H1 (cell line): ENCODE data around the gene OSBPL6. TPM values are rescaled to one million over a fixed set of nuclear protein-coding genes. Genes with fewer than 3 reads are reported as not detected.

ENCODE experiments used
- CTCF ChIA-PET: fragments of 300-600 bp; sonication (Branson Sonifier 250); formaldehyde crosslinking; loops from one replicate; lab custom pipeline; 2021; ENCODE audit not compliant: partially characterized antibody; lab: Charles Lee
- POLR2A ChIA-PET: fragments of 300-600 bp; sonication (Branson Sonifier 250); formaldehyde crosslinking; loops from one replicate; lab custom pipeline; 2021; ENCODE audit warnings: inconsistent platforms; ENCODE audit not compliant: partially characterized antibody; lab: Charles Lee
- DNase-seq, 2 experiments: peaks; one replicate each; pipeline versions ENCODE4 v3.0.0 to v3.0.0-alpha.2; 2010 to 2022; ENCODE audit warnings: low spot score in 2 of 2, low read depth in 1 of 2, mixed read lengths in 1 of 2
- FAIRE-seq: peaks from 2 replicates; lab custom pipeline; 2011; peaks lifted over from hg19 to GRCh38; lab: Jason Lieb, UNC
- H2AFZ ChIP-seq: 2 replicates; pipeline ENCODE4 v1.8.1; 2012; ENCODE audit warnings: low read length, inconsistent platforms
- H2AK5ac ChIP-seq: 2 replicates; pipeline ENCODE4 v1.6.1; 2013; ENCODE audit warnings: low read depth, low read length
- H2BK120ac ChIP-seq: replicated peaks from 2 replicates; pipeline ENCODE3; 2013; ENCODE audit warnings: low read depth, low read length, inconsistent platforms
- H2BK12ac ChIP-seq: 2 replicates; pipeline ENCODE4 v1.6.1; 2013; ENCODE audit warnings: low read depth, low read length
- H2BK15ac ChIP-seq: 2 replicates; pipeline ENCODE4 v1.6.1; 2013; ENCODE audit warnings: low read length
- H2BK20ac ChIP-seq: 2 replicates; pipeline ENCODE4 v1.6.1; 2013; ENCODE audit warnings: low read length
- H2BK5ac ChIP-seq: 2 replicates; pipeline ENCODE4 v1.6.1; 2013; ENCODE audit warnings: low read depth, low read length
- H3K14ac ChIP-seq: 2 replicates; pipeline ENCODE4 v1.6.1; 2013; ENCODE audit warnings: inconsistent platforms; ENCODE audit not compliant: insufficient read length
- H3K18ac ChIP-seq: 2 replicates; pipeline ENCODE4 v1.6.1; 2013; ENCODE audit warnings: low read length; ENCODE audit errors: extremely low read depth
- H3K23ac ChIP-seq: 2 replicates; pipeline ENCODE4 v1.6.1; 2013; ENCODE audit warnings: inconsistent platforms; ENCODE audit not compliant: insufficient read length
- H3K23me2 ChIP-seq: 2 replicates; pipeline ENCODE4 v1.6.1; 2013; ENCODE audit warnings: low read depth, low read length
- H3K27ac ChIP-seq: 2 replicates; pipeline ENCODE4 v1.6.1; 2011; ENCODE audit warnings: low read depth, low read length, inconsistent platforms
- H3K27me3 ChIP-seq, 4 experiments: replicated peaks in 1 of 4; 1 replicate in 1 of 4; 2 replicates in 3 of 4; pipeline versions ENCODE4 v1.6.1 to v1.8.1; 2011 to 2013; ENCODE audit warnings: low read length in 3 of 4, mild to moderate bottlenecking in 3 of 4, inconsistent platforms in 2 of 4, mixed read lengths in 2 of 4, moderate library complexity in 1 of 4; ENCODE audit not compliant: control insufficient read depth in 3 of 4, insufficient read depth in 3 of 4; ENCODE audit errors: extremely low read depth in 1 of 4
- H3K36me3 ChIP-seq, 4 experiments: 2 replicates each; pipeline versions ENCODE4 v1.6.1 to v1.8.1; 2011 to 2013; ENCODE audit warnings: mild to moderate bottlenecking in 4 of 4, low read length in 3 of 4, moderate library complexity in 2 of 4, control low read depth in 1 of 4, inconsistent platforms in 1 of 4; ENCODE audit not compliant: insufficient read depth in 4 of 4, control insufficient read depth in 2 of 4
- H3K4ac ChIP-seq: replicated peaks from 2 replicates; pipeline ENCODE3; 2013; ENCODE audit warnings: low read length, low read depth, mixed read lengths, inconsistent platforms; ENCODE audit not compliant: insufficient read length
- H3K4me1 ChIP-seq, 4 experiments: replicated peaks in 1 of 4; 1 replicate in 1 of 4; 2 replicates in 3 of 4; pipeline versions ENCODE4 v1.6.1 to v1.8.1; 2011 to 2013; ENCODE audit warnings: low read length in 3 of 4, inconsistent platforms in 2 of 4, mixed read lengths in 1 of 4; ENCODE audit not compliant: insufficient read depth in 4 of 4, control insufficient read depth in 3 of 4
- H3K4me2 ChIP-seq, 2 experiments: 2 replicates each; pipeline versions ENCODE4 v1.6.1 to v1.8.1; 2011 to 2013; ENCODE audit warnings: low read depth in 2 of 2, low read length in 2 of 2, control low read depth in 1 of 2, inconsistent platforms in 1 of 2, mild to moderate bottlenecking in 1 of 2; ENCODE audit not compliant: insufficient read depth in 1 of 2
- H3K4me3 ChIP-seq, 4 experiments: fragments of 200-600, 300-600 bp in 1 of 4; sonication (generic), shearing (Covaris generic), sonication (Bioruptor Twin) in 1 of 4; 2 replicates each; pipeline versions ENCODE4 v1.5.1 to v1.8.1; 2011 to 2016; ENCODE audit warnings: low read length in 4 of 4, low read depth in 3 of 4, control low read depth in 2 of 4, inconsistent platforms in 2 of 4, mild to moderate bottlenecking in 2 of 4, mixed read lengths in 1 of 4, moderate library complexity in 1 of 4; ENCODE audit not compliant: insufficient read depth in 2 of 4; ENCODE audit errors: extremely low read depth in 1 of 4
- H3K56ac ChIP-seq: replicated peaks from 2 replicates; pipeline ENCODE3; 2013; ENCODE audit warnings: low read depth, mild to moderate bottlenecking, mixed read lengths, low read length, inconsistent platforms; ENCODE audit not compliant: insufficient read length
- H3K79me1 ChIP-seq: 2 replicates; pipeline ENCODE4 v1.6.1; 2013; ENCODE audit warnings: low read depth, low read length, control low read depth
- H3K79me2 ChIP-seq, 2 experiments: 2 replicates each; pipeline versions ENCODE4 v1.6.1 to v1.8.1; 2012 to 2013; ENCODE audit warnings: low read length in 2 of 2, mild to moderate bottlenecking in 2 of 2, inconsistent platforms in 1 of 2; ENCODE audit not compliant: insufficient read depth in 2 of 2, control insufficient read depth in 1 of 2
- H3K9ac ChIP-seq, 4 experiments: replicated peaks in 1 of 4; 1 replicate in 1 of 4; 2 replicates in 3 of 4; pipeline versions ENCODE4 v1.6.1 to v1.8.1; 2011 to 2013; ENCODE audit warnings: low read depth in 3 of 4, low read length in 3 of 4, control low read depth in 2 of 4, mild to moderate bottlenecking in 2 of 4, moderate library complexity in 2 of 4, inconsistent platforms in 1 of 4; ENCODE audit errors: extremely low read depth in 1 of 4
- H3K9me3 ChIP-seq, 2 experiments: 2 replicates each; pipeline versions ENCODE4 v1.6.1 to v1.8.1; 2012 to 2013; ENCODE audit warnings: mild to moderate bottlenecking in 2 of 2, moderate library complexity in 2 of 2, control low read depth in 1 of 2, inconsistent platforms in 1 of 2, low read depth in 1 of 2, low read length in 1 of 2, mixed read lengths in 1 of 2; ENCODE audit not compliant: insufficient read depth in 2 of 2
- H4K20me1 ChIP-seq, 2 experiments: replicated peaks in 1 of 2; 2 replicates each; pipeline versions ENCODE3 to v1.8.1; 2011 to 2013; ENCODE audit warnings: inconsistent platforms in 2 of 2, low read length in 2 of 2, mild to moderate bottlenecking in 1 of 2; ENCODE audit not compliant: insufficient read depth in 2 of 2, control insufficient read depth in 1 of 2
- H4K5ac ChIP-seq: 2 replicates; pipeline ENCODE4 v1.6.1; 2013; ENCODE audit warnings: low read length, low read depth, mixed read lengths, inconsistent platforms; ENCODE audit not compliant: insufficient read length
- H4K8ac ChIP-seq: 2 replicates; pipeline ENCODE4 v1.8.0; 2013; ENCODE audit warnings: mild to moderate bottlenecking, moderate library complexity, low read length, inconsistent platforms; ENCODE audit not compliant: insufficient read depth; ENCODE audit errors: extremely low read depth
- H4K91ac ChIP-seq: replicated peaks from 2 replicates; pipeline ENCODE3; 2013; ENCODE audit warnings: low read length, mixed read lengths, inconsistent platforms; ENCODE audit not compliant: insufficient read length
- ATF2 ChIP-seq: IDR thresholded peaks from 2 replicates; pipeline ENCODE4 v1.6.1; 2012; ENCODE audit warnings: low read length, inconsistent platforms
- BACH1 ChIP-seq: IDR thresholded peaks from 2 replicates; pipeline ENCODE4 v1.6.1; 2012; ENCODE audit warnings: low read length, improper control_type of control experiment
- CEBPB ChIP-seq: IDR thresholded peaks from 2 replicates; pipeline ENCODE4 v1.6.1; 2012; ENCODE audit warnings: low read depth, low read length
- E2F6 ChIP-seq: IDR thresholded peaks from 2 replicates; pipeline ENCODE4 v1.6.1; 2012; ENCODE audit warnings: inconsistent platforms
- EZH2 ChIP-seq: fragments of 200-600 bp; sonication (generic); IDR thresholded peaks from 2 replicates; pipeline ENCODE4 v1.7.1; 2012; ENCODE audit warnings: low read depth, mild to moderate bottlenecking, moderate library complexity, low read length, inconsistent platforms; ENCODE audit not compliant: severe bottlenecking
- KDM4A ChIP-seq: IDR thresholded peaks from one replicate; pipeline ENCODE4 v1.7.1; 2012; ENCODE audit warnings: low read depth, mild to moderate bottlenecking, moderate library complexity, low read length, inconsistent platforms; ENCODE audit not compliant: severe bottlenecking
- KDM5A ChIP-seq: fragments of 200-600 bp; IDR thresholded peaks from 2 replicates; pipeline ENCODE4 v1.7.1; 2012; ENCODE audit warnings: mild to moderate bottlenecking, low read length, inconsistent platforms, mixed read lengths
- MAFK ChIP-seq: IDR thresholded peaks from 2 replicates; pipeline ENCODE4 v1.6.1; 2012; ENCODE audit warnings: low read depth, mild to moderate bottlenecking, improper control_type of control experiment, low read length
- NRF1 ChIP-seq: IDR thresholded peaks from 2 replicates; pipeline ENCODE4 v1.6.1; 2011; ENCODE audit warnings: mild to moderate bottlenecking, low read depth, low read length, improper control_type of control experiment
- POLR2AphosphoS5 ChIP-seq: IDR thresholded peaks from 2 replicates; pipeline ENCODE4 v1.6.1; 2011; ENCODE audit warnings: low read depth, low read length
- SAP30 ChIP-seq: fragments of 300-600 bp; sonication (generic); IDR thresholded peaks from 2 replicates; pipeline ENCODE4 v1.7.1; 2012; ENCODE audit warnings: low read length, moderate library complexity, mild to moderate bottlenecking, inconsistent platforms; ENCODE audit not compliant: insufficient read depth, insufficient replicate concordance
- TAF7 ChIP-seq: optimal IDR thresholded peaks from 2 replicates; pipeline ENCODE3; 2011; ENCODE audit warnings: low read depth, mild to moderate bottlenecking, inconsistent platforms, low read length, moderate library complexity, borderline replicate concordance
- WGBS, 2 experiments: shearing (Covaris generic) in 1 of 2; methylation state at CpG; one replicate each; pipeline versions ENCODE4 v1.1.6 to v1.1.7; 2013 to 2015; ENCODE audit warnings: low lambda C conversion rate in 2 of 2, mixed read lengths in 2 of 2, inconsistent platforms in 1 of 2, low coverage in 1 of 2, missing lambda C conversion rate in 1 of 2; ENCODE audit not compliant: insufficient replicate concordance in 2 of 2, insufficient coverage in 1 of 2, insufficient read length in 1 of 2; ENCODE audit errors: extremely low coverage in 1 of 2, missing lambda C conversion rate in 1 of 2; 5-methylcytosine and 5-hydroxymethylcytosine counted together
- polyA plus RNA-seq, 7 experiments: library from polyadenylated mRNA; depleted of rRNA in 3 of 7; stranded (reverse) in 5 of 7; unstranded in 2 of 7; fragments of >200 nt in 5 of 7; fragments of 200-250 nt in 2 of 7; gene quantifications; 1 replicate in 5 of 7; 2 replicates in 1 of 7; 4 replicates in 1 of 7; pipeline versions ENCODE4 v1.2.1 to v1.2.3, GENCODE V29; 2011 to 2013; ENCODE audit warnings: missing spikeins in 2 of 7, mixed read lengths in 2 of 7
- total RNA-seq: library from RNA; stranded (reverse); fragmentation: NEBNext Ultra II Directional; extraction: Animal tissue kit (Norgen Biotek cat#: 25700); gene quantifications from 2 replicates; pipeline ENCODE4 v1.2.1, GENCODE V29; 2021

OSBPL6 gene
- total and polyA plus RNA-seq, 2 of the 8 experiments (the other 6 are each of a cell fraction or from before 2014, with no cell fraction given): 1.7 to 5.6 TPM

GRCh38 chr2:178295115-178295514 lies 100.8 kb downstream of the OSBPL6 start:
- no peak overlapping the region for H2BK12ac ChIP-seq
- H3K27ac ChIP-seq: no peak overlapping the region
- no peaks in the 10 kb centered on the region; a peak in 1 of 8 replicates for H3K36me3 ChIP-seq
- ChIA-PET CTCF (interaction anchor here (1.0 kb wide), 1 partner anchor 10 kb away, joined by 3 read pairs; no protein-coding TSS in a partner anchor), POLR2A (no interaction called here)
- H2AFZ ChIP-seq: no peak overlapping the region
- DNase-seq: no peak
- no peaks in the 10 kb centered on the region for H3K79me2 ChIP-seq
- no peak overlapping the region for H3K14ac ChIP-seq
- FAIRE-seq: no peak
- no peak overlapping the region for H2BK120ac ChIP-seq
- H4K20me1 ChIP-seq: no peaks in the 10 kb centered on the region
- no peak overlapping the region for H3K9ac ChIP-seq
- TF ChIP-seq ATF2 (no peak), E2F6 (no peak), TAF7 (no peak), KDM5A (no peak), BACH1 (no peak), MAFK (no peak), CEBPB (no peak), SAP30 (no peak), KDM4A (no peak), NRF1 (no peak), POLR2AphosphoS5 (no peak), EZH2 (no peak)
- no peak overlapping the region for H4K5ac ChIP-seq
- no peak overlapping the region for H3K18ac ChIP-seq
- H4K91ac ChIP-seq: no peak overlapping the region
- no peaks in the 10 kb centered on the region for H3K4me1 ChIP-seq
- WGBS, 2 experiments: 88% methylated on average over 4 of the region's 4 CpGs; no CpG with 5 or more reads in 1 of the 2 experiments
- no peak overlapping the region for H3K4ac ChIP-seq
- H3K79me1 ChIP-seq: no peaks in the 10 kb centered on the region
- H3K9me3 ChIP-seq: no peaks in the 10 kb centered on the region
- H3K23me2 ChIP-seq: no peaks in the 10 kb centered on the region; the same call in 1 of the 2 replicates
- H3K27me3 ChIP-seq: no peaks in the 10 kb centered on the region
- H3K4me2 ChIP-seq: no peak overlapping the region
- no peak overlapping the region for H2BK15ac ChIP-seq
- no peak overlapping the region for H4K8ac ChIP-seq
- no peak overlapping the region for H3K23ac ChIP-seq
- no peak overlapping the region for H3K56ac ChIP-seq
- no peak overlapping the region for H2BK20ac ChIP-seq
- no peak overlapping the region for H3K4me3 ChIP-seq
- no peak overlapping the region for H2AK5ac ChIP-seq
- no peak overlapping the region for H2BK5ac ChIP-seq
